ENCODE results near the gene CNTF.

CNTF gene

GRCh38 chr11:58647866-58648265 is 25.4 kb downstream of the CNTF start:
- no peak for DNase-seq

- DNase-seq = no peak
These were observed 27.2 kb downstream of the CNTF start for GRCh38 chr11:58649623-58650022.

DNA sequence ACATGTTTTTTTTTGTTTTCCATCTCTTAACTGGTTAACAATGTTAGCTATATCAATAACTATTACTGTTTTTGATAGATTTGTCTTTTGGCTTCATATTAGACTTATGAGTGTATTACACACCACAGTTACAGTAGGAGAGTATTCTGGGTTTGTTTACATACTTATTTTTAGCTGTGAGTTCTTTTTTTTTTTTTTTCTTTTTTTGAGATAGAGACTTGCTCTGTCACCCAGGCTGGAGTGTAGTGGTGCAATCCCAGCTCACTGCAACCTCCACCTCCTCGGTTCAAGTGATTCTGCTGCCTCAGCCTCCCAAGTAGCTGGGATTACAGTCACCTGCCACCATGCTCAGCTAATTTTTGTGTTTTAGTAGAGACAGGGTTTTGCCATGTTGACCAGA is 28.0 kb downstream of the CNTF start:
- no peak for DNase-seq

- no peak for DNase-seq
These were observed 30.3 kb downstream of the CNTF start for GRCh38 chr11:58652726-58653280.

DNA sequence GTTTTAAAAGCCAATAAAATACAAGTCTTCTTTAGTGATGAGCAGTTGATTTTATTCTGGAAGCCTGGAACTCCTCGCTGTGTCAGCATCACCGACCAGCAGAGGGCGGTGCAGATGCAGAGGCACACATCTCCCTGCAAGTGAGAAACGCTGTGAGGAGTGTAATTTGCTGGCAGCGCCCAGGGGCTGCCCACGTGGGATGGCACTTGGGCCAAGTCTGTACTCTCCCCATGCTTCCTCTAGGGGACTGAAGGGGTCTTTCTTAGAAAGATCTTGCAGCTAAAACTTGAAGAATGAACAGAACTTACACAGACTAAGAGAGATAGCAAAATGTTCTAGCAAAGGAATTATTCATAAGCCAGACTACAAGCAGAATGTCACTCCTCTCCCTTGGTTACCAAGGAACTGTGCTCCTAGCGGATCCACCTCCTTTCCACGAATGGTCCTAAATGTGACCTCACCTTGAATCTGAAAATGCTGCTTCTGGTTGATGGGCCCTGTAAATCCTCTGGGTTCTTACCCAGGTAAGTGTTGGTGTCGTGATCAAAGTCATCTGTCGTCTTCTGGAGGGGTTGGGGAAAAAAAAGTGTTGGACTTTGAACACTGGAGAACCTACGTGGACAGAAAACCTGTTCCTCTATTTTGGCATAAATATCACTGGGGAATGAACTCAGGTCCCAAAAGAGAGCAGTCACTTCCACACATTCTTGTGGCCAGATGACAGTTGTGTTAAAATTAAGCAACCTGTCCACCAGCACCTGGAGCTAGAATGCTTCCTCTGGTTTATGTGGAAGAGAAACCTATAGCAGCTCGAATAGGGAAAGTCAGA is 31.8 kb downstream of the CNTF start:
- DNase-seq = peak; percentile 14 to 73

- DNase-seq = no peak
These were observed 32.4 kb downstream of the CNTF start for GRCh38 chr11:58654908-58655296.

GRCh38 chr11:58656348-58656747 is 33.9 kb downstream of the CNTF start:
- DNase-seq = no peak

- no peak for DNase-seq
These were observed 36.2 kb downstream of the CNTF start for GRCh38 chr11:58658623-58659022.

DNA sequence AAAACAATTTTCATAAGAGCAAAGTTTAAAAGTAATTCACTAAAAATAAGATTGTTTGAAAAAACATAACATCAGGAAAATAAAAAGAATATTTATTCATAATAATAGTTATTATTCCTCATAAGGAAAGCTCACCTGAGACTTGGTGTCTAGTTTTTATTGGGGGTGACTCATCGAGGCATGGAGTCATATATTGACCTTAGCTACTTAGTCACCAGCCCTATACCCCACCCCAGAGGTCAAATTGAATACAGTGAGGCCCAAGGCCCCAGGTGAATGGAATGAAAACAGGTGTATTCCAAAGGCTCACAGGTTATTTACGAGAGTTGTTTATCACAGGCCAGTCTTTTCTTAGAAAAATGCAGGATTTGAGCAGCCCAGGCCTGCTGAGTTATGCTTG is 36.9 kb downstream of the CNTF start:
- DNase-seq = no peak

DNA sequence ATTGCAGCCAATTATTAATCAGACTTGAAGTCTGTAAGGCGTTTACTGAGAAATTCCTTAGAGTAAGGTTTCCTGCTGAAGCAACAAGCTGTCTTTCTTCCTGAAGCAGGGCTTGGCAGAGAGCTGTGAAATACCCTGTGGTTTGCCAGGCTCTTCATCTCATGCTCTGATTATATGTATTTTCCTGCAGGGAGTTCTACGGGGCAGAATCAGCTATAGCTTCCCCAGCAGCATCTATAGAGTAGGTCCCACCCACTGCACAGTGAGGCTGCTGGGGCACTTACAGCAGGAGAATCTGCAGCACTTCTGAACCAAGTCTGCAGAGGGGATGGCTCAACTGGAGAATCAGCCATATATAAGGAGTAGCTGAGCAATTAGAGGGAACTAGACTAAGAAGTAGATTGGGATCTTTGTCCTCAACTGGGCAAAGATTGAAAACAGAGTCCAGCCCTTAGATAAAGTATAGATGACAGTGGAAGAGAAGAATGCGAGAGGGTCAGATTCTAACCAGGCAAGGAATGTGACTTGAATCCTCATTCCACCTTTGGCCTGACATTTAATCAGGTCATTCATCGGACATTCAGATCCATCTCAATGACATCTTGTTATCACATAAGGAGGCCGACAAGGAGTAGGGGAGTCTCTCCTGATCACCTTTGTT is 37.6 kb downstream of the CNTF start:
- DNase-seq = no peak

DNA sequence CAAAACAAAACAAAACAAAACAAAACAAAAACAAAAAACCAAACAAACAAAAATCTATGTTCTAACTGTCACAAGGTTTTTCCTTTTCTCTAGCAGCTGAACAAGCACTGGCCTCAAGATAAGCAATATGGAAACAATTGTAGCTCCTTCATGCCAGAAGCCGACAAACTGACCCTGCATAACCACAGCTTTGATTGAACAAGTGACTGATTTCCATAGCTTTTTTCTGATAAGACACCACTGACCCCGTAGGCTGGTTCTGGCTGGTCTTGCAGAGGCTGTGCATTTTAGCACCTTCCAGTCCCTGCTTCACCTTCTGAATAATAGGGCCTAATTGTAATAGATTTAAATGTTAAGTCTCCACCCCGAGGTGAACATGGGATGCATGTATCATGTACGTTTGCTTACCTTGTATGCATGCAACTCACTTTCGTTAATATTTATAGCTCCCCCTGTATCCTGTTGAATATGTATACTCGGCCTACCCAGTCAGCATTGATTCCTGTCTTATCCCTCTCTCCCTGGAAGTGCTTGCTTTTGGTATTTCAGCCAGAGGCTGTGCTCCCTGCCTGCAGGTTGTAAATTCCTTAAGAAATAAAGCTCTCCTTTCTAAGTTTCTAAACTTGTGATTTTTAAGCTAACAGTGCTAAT is 49.6 kb downstream of the CNTF start:
- no peak for DNase-seq

DNA sequence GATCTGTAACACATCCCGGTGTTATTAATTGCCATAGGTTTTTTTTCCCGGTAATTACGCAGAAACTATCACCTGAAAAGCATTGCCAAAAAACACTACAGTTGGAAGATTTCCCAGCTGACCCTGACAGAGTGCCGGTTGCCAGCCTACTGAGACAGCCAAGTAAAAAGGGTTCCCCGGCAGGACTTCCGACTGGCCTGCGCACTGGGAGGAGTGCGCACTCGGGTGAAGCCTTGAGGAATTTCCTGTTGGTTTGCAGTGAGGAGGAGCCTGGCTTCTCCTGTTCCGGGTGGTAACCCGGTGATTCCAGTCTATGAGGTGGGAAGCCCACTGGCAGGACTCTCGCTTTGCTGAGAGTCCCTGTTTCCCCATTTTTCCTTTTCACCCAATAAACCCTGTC is 52.1 kb downstream of the CNTF start:
- DNase-seq = no peak
